NB4 (cell line): ENCODE data around the gene SRMS.

Experiments
- DNase-seq: peaks from one replicate; pipeline ENCODE4 v3.0.0; 2010; ENCODE audit warnings: low read depth
- H3K4me3 ChIP-seq: one replicate; pipeline ENCODE4 v1.5.1; 2011; ENCODE audit warnings: mild to moderate bottlenecking, low read depth, low read length, moderate library complexity
- CTCF ChIP-seq: IDR thresholded peaks from one replicate; pipeline ENCODE4 v1.5.1; 2012; ENCODE audit warnings: low read depth, low read length
- MAX ChIP-seq: IDR thresholded peaks from 2 replicates; pipeline ENCODE4 v1.6.1; 2011; ENCODE audit warnings: low read depth, low read length
- MYC ChIP-seq: IDR thresholded peaks from 2 replicates; pipeline ENCODE4 v1.6.1; 2011; ENCODE audit warnings: low read depth, low read length
- POLR2A ChIP-seq: IDR thresholded peaks from 2 replicates; pipeline ENCODE4 v1.6.1; 2011; ENCODE audit warnings: mild to moderate bottlenecking; ENCODE audit not compliant: insufficient read length; ENCODE audit errors: extremely low read depth

The SRMS gene

GRCh38 chr20:63587776-63588591 lies 40.4 kb upstream of the SRMS start:
- H3K4me3 ChIP-seq, result no peak overlapping the region
- DNase-seq, result no peak
- no peak for TF ChIP-seq MYC
- TF ChIP-seq CTCF, result no peak
- TF ChIP-seq MAX, result no peak
- TF ChIP-seq POLR2A, result no peak

GRCh38 chr20:63587256-63587655 lies 39.7 kb upstream of the SRMS start:
- H3K4me3 ChIP-seq, result no peak overlapping the region
- DNase-seq, result no peak
- TF ChIP-seq CTCF (no peak), MYC (no peak), POLR2A (no peak), MAX (no peak)

- no peak for DNase-seq
- TF ChIP-seq MAX, result no peak
- TF ChIP-seq CTCF, result no peak
- no peak for TF ChIP-seq MYC
- TF ChIP-seq POLR2A, result no peak
- H3K4me3 ChIP-seq, result no peak overlapping the region
Measured at GRCh38 chr20:63586797-63587196, 39.2 kb upstream of the SRMS start.

GRCh38 chr20:63585616-63586565 lies 38.3 kb upstream of the SRMS start:
- DNase-seq, result no peak
- no peak overlapping the region for H3K4me3 ChIP-seq
- TF ChIP-seq POLR2A (no peak), CTCF (no peak), MAX (no peak)

GRCh38 chr20:63582382-63583063 lies 35.0 kb upstream of the SRMS start:
- no peak overlapping the region for H3K4me3 ChIP-seq
- no peak for DNase-seq
- TF ChIP-seq CTCF (no peak), MAX (no peak), POLR2A (no peak), MYC (no peak)
